Mammary epithelial cell (primary cell): ENCODE data around the gene CNRIP1.

ENCODE experiments used
- CTCF ChIP-seq, 2 donors: IDR thresholded peaks in 1 of 2; conservative IDR thresholded peaks in 1 of 2; 2 replicates each; pipeline ENCODE4 v1.5.1; 2011 to 2012; ENCODE audit warnings: inconsistent platforms in 2 of 2, low read length in 2 of 2, mild to moderate bottlenecking in 2 of 2, control low read depth in 1 of 2, low read depth in 1 of 2; ENCODE audit not compliant: insufficient read depth in 1 of 2; ENCODE audit errors: extremely low read depth in 1 of 2
- EZH2 ChIP-seq: IDR thresholded peaks from 2 replicates; pipeline ENCODE4 v1.6.1; 2012; ENCODE audit warnings: low read length, inconsistent platforms, borderline replicate concordance

DNA sequence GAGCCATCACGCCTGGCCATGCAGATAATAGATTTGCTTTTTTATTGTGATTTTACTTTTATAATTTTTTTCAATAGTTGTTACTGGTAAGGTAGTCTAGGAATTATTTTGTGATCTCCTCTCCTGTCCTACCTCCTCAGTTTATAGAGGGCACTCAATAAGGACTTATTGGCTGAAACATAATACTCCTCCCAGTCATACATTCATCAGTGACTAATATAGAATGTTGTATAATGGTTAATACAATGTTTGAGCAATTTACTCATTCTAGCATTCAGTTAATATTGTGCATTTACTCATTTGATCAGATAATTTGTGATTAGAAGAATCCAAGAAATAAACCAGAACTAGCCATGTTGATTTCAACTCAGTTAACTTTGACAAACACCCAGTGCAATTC is 41.6 kb downstream of the CNRIP1 start:
- TF ChIP-seq CTCF (conservative IDR thresholded peaks at IDR 0.05 in 1 of 2, IDR thresholded peaks at IDR 0.05 in 1 of 2; ENCODE audit: extremely low read depth in 1 of 2, insufficient read depth in 1 of 2, low read depth in 1 of 2, low read length in 2 of 2) = no peak
- no peak for TF ChIP-seq EZH2
